ENCODE measurements around the gene IL6ST. TPM values are rescaled to one million over a fixed set of nuclear protein-coding genes. Genes with fewer than 3 reads are reported as not detected.
A peak's percentile ranks its signal among the peaks of the same experiment; 100 is the strongest.
"Not testable (repeated sequence)": the region's sequence is repeated elsewhere in the genome, so short reads cannot be mapped to it uniquely, and the experiment has no call there.

IL6ST gene
- total RNA-seq, 1 donor from 2014 or later: 40.8 TPM

GRCh38 chr5:56006094-56006493, 11.3 kb upstream of the IL6ST start:
- no peak for FAIRE-seq
- DNase-seq (ENCODE audit: low spot score in 2 of 2): no peak

GRCh38 chr5:56004874-56005273, 10.1 kb upstream of the IL6ST start:
- FAIRE-seq (no peak), DNase-seq (ENCODE audit: low spot score in 2 of 2) (no peak)

GRCh38 chr5:56003679-56004078, 8.9 kb upstream of the IL6ST start:
- FAIRE-seq (no peak), DNase-seq (ENCODE audit: low spot score in 2 of 2) (no peak)

- FAIRE-seq: no peak
Observed at GRCh38 chr5:56003179-56003578, 8.4 kb upstream of the IL6ST start.

GRCh38 chr5:56002303-56002702, 7.5 kb upstream of the IL6ST start:
- DNase-seq (ENCODE audit: low spot score in 2 of 2) (no peak), FAIRE-seq (no peak)

More at GRCh38 chr5:56003179-56003578, 8.4 kb upstream of the IL6ST start:
- no peak for DNase-seq (ENCODE audit: low spot score in 2 of 2)

- DNase-seq (ENCODE audit: low spot score in 2 of 2); FAIRE-seq: not testable (repeated sequence)
Observed at GRCh38 chr5:56000221-56000620, 5.5 kb upstream of the IL6ST start.

GRCh38 chr5:55998966-55999365, 4.2 kb upstream of the IL6ST start:
- no peak for FAIRE-seq

GRCh38 chr5:55997742-55998351, 3.1 kb upstream of the IL6ST start:
- no peak for DNase-seq (ENCODE audit: low spot score in 2 of 2)
- no peak for FAIRE-seq

More at GRCh38 chr5:55998966-55999365, 4.2 kb upstream of the IL6ST start:
- DNase-seq (ENCODE audit: low spot score in 2 of 2): no peak

- no peak for FAIRE-seq
- DNase-seq (ENCODE audit: low spot score in 2 of 2): peak; percentile 96
Observed at GRCh38 chr5:55994998-55995914, 493 bp upstream of the IL6ST start.

- DNase-seq (ENCODE audit: low spot score in 2 of 2): no peak
- no peak for FAIRE-seq
Observed at GRCh38 chr5:55993731-55994494, 850 bp downstream of the IL6ST start.

GRCh38 chr5:55993013-55993412, 1.8 kb downstream of the IL6ST start:
- no peak for DNase-seq (ENCODE audit: low spot score in 2 of 2)
- no peak for FAIRE-seq

- no peak for FAIRE-seq
- DNase-seq (ENCODE audit: low spot score in 2 of 2): no peak
Observed at GRCh38 chr5:55991768-55992486, 2.8 kb downstream of the IL6ST start.

GRCh38 chr5:55990895-55991294, 3.9 kb downstream of the IL6ST start:
- not testable (repeated sequence) for DNase-seq (ENCODE audit: low spot score in 2 of 2); FAIRE-seq

- DNase-seq (ENCODE audit: low spot score in 2 of 2) (no peak), FAIRE-seq (no peak)
Observed at GRCh38 chr5:55989860-55990259, 4.9 kb downstream of the IL6ST start.

GRCh38 chr5:55988979-55989638, 5.7 kb downstream of the IL6ST start:
- no peak for DNase-seq (ENCODE audit: low spot score in 2 of 2)
- no peak for FAIRE-seq

GRCh38 chr5:55988428-55988827, 6.3 kb downstream of the IL6ST start:
- not testable (repeated sequence) for FAIRE-seq; DNase-seq (ENCODE audit: low spot score in 2 of 2)

GRCh38 chr5:55986931-55987330, 7.8 kb downstream of the IL6ST start:
- FAIRE-seq (no peak), DNase-seq (ENCODE audit: low spot score in 2 of 2) (no peak)

GRCh38 chr5:55985181-55985580, 9.6 kb downstream of the IL6ST start:
- FAIRE-seq (no peak), DNase-seq (ENCODE audit: low spot score in 2 of 2) (no peak)

GRCh38 chr5:55983986-55984385, 10.8 kb downstream of the IL6ST start:
- DNase-seq (ENCODE audit: low spot score in 2 of 2): no peak
- FAIRE-seq: no peak

GRCh38 chr5:55982957-55983381, 11.8 kb downstream of the IL6ST start:
- FAIRE-seq: no peak
- DNase-seq (ENCODE audit: low spot score in 2 of 2): no peak

Data from frontal cortex (tissue), 4 donors.